HS-5 (cell line): Measurements from ENCODE around the gene ZFYVE28.
"Not testable (repeated sequence)": the region's sequence is repeated elsewhere in the genome, so short reads cannot be mapped to it uniquely, and the experiment has no call there.

Source experiments
- DNase-seq: peaks from one replicate; pipeline ENCODE4 v3.0.0-alpha.2; 2012; ENCODE audit warnings: low read depth

ZFYVE28 gene

DNA sequence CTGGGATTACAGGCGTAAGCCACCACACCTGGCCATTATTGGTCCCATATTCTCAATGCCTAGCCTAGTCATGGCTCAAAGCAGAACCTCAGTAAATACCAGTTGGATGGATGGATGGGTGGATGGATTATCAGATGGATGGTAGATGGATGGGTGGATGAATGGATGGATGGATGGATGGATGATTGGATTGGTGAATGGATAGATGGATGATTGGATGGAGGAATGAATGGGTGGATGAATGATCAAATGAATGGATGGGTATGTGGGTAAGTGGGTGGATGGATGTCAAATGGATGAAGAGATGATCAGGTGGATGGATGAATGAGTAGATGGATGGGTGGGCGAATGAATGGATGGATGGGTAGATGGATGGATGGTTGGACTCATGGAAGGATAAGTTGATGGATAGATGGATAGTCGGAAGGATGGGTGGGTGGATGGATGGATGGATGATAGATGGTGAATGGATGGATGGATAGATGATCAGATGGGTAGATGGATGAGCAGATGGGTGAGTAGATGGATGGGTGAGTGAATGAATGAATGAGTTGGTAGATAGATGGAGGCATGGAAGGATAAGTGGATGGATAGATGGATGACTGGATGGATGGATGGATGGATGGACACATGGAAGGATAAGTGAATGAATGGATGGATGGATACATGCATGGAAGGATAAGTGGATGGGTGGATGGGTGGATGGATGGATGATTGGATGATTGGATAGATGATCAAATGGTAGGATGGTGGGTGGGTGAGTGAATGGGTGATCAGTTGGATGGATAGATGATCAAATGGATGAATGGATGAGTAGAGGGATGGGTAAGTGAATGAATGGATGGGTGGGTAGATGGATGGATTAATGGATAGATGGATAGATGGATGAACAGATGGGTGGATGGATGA lies 28.5 kb upstream of the ZFYVE28 start:
- DNase-seq = no peak

- DNase-seq = no peak
These were observed 27.1 kb upstream of the ZFYVE28 start for GRCh38 chr4:2445571-2445970.

DNA sequence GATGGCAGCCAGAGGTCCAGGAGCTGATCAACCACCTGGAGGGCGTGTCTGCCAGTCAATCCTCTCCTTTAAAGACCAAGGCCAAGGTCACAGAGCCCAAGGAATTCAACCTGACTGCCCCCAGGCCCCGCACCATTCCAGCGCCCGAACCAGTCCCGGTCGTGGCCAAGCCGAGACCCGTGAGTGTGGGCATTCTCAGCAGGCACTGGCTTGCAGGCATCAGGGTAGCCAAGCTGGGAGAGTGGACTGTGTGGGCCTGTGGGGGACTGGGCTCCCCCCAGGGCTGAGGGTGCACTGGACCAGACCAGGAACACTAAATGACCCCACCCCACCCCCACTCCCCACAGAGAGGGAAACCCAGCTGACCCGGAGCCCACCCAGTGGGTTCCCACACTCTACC lies 26.7 kb upstream of the ZFYVE28 start:
- no peak for DNase-seq

GRCh38 chr4:2443956-2444740 lies 25.7 kb upstream of the ZFYVE28 start:
- DNase-seq = no peak

DNA sequence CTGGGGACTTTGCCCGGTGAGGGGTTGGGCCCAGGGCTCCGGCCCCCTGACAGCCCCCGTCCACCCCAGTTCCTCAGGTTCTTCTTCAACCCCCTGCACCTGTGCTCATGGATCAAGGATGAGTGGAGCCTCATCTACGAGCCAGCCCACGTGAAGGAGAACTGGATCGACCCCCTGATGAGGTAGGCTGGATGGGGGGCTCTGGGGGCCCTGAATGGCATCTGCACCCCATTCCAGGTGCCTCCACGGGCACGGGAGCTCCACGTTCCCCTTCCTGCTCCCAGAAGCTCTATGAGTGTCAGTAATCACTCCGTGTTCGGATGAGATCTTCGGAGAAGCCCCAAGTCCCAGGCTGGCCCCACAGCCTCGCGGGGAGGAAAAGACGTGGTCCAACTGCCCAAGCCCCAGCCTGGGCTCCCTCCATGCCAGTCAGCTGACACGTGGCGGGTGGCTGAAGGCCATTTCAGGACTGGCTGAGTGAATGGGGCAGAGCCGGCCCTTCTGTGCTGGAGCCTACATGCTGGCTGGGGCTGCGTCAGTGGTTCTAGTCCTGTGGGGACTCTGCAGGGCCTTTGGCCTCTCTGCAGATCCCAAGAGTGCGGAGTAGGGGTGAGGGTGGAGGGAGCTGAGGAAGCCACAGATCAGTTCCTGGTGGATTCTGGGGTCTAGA lies 24.8 kb upstream of the ZFYVE28 start:
- no peak for DNase-seq

DNA sequence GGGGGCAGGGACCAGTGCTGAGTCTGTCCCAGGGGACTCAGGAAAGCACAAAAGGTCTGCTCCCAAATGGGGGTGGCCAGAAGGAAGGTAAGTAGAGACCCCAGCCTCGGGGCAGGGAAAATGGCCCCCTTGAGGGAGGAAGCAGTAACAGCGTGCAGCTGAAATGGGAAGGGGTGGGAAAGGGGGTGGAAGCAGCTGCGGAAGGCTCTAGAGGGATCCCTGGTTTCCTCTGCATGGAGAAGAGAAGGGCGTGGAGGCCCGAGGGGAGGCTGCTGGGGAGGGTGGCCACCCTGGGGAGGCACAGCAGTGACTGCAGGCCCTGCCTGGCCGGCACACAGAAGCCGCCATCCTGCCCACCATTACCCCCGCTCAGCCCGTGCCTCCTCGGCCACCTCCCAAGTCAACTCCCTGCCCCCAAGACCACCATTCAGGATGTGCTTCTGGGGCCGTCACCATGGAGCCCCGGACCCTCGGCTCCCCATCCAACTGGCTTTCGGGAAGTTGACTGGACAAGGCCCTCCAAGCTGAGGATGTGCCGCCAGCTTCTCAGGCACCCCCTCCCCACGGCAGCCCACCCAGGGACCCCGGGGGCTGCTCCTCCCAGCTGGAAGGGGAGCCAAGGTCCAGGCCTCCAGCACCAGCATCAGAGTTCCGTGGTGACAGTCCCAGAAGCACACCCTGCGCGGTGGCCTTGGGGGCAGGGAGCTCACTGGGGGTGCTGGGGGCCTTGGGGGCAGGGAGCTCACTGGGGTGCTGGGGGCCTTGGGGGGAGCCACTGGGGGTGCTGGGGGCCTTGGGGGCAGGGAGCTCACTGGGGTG lies 23.9 kb upstream of the ZFYVE28 start:
- DNase-seq = no peak

GRCh38 chr4:2441393-2442174 lies 23.1 kb upstream of the ZFYVE28 start:
- DNase-seq = no peak

DNA sequence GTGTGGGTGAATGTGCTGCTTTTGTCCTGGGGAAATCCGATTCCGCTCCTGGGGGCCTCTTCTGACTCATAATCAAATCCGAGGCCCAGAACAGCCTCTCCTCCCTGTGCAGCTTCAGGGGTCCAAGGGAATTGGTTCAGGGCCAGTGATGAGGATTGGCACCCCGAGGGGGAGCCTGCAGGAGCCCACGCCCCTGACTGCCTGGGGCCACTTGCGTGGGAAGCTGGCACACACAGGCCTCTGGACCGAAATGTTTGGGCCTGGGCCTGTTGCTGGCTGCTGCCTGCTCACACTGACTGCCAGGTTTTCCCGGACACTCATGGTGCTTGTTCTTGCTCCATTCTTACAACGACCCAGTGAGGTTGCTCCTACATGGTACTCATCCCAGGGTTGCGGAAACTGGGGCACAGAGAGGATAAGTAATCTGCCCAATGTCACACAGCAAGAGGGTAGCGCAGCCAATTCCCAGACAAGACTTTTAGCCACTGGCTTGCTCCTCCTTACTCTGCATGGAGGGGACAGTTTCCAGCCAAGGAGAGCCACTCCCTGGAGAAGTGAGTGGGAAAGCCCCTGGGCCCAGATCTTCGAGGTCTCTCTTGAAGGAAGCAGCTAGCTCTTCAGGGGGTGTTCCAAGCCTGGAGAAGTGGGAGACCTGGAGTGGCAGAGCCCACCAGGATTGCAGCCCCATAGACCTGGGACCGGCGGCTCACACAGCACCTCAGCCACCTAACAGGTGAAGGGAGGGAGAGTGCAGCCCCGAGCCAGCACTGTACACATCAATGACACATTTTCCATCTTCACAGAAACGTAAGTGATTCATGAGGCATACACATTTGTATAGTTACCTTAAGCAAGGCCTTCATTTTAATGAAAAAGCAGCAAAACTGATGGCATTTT lies 20.6 kb upstream of the ZFYVE28 start:
- DNase-seq = no peak

GRCh38 chr4:2437475-2438215 lies 19.2 kb upstream of the ZFYVE28 start:
- DNase-seq = no peak

DNA sequence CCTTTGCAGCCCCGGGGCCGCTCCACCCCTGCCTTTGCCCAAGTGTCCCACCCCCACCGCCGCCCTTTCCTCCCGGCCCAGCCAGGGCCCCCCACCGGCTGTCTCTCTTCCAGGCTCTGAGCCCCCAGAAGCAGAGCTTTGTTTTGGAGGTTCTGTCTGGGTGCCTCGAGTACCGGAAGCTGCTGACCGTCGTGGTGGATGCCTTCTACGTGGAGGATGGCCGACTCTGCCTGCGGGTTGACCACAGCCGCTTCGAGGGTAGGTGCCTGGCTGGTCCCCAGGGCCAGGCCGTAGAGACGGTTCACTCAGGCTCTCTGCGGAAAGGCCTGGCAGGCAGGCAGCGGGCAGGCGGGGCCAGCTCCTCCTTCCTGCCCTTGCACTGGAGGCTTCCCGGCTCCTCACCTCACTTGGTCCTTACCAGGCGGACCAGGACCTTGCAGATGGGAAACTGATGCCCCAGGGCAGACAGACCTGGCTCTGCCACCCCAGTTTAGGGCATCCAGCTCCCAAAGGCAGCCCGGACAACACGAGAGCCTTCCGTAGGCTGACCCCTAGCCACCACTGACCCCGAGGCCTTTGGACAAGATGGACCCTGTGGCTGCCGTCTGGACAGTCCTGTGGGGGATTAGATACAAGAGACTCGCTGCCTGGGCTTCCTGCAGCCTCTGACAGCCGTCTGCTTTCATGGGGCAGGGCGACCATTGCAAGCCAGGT lies 18.5 kb upstream of the ZFYVE28 start:
- DNase-seq = no peak

DNA sequence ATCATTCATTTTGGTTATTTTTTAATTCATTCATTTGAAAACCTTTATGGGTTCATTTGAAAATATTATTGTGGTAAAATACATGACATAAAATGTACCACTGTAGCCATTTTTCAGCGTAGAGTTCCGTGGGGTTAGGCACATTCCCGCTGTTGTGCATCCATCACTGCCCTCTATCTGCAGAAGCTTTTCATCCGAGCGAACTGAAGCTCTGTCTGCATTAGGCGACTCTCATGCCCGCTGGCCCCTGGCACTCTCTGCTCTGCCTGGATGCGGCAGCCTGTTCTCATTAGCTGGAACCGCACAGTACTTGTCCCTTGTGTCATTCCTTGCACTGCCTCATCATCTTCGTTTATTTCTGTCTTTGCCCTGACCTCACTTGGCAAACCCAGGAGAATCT lies 17.9 kb upstream of the ZFYVE28 start:
- DNase-seq = no peak

DNA sequence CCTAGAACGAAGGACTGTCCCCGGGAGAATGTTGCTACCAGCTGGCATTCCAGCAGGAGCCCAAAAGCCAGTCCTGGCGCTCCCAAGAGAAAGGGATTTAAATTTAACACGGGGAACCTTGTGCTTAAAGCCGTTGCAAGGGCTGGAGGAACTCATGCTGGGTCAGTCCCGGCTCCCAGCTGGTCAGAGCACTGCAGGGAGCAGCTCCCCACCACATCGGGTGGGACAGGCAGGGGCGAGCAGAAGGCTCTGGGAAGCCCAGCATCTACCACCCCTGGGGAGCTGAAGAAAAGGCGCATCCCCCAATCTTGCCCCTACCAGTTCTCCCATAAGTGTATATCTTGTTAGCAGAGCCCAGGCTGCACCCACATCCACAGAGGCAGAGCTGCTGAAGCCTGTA lies 16.0 kb upstream of the ZFYVE28 start:
- no peak for DNase-seq

GRCh38 chr4:2433609-2434350 lies 15.3 kb upstream of the ZFYVE28 start:
- DNase-seq = no peak

GRCh38 chr4:2432991-2433530 lies 14.6 kb upstream of the ZFYVE28 start:
- DNase-seq = no peak

DNA sequence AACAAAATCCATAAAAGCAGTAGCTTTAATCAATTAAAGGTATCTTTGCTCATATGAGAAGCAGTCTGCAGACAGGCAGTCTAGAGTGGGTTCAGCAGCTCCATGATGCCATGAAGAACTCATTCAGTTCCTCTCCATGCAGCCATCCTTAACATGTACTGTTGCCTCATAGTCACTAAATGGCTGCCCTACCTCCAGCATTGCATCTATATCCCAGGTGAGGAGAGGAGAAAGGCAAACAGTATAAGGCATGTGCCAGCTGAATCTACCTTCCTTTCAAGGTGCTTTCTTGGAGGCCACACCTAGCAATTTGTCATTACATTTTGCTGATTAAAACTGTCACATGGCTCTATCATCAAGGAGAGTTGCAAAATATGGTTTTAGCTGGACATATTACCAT lies 13.6 kb upstream of the ZFYVE28 start:
- DNase-seq = no peak

GRCh38 chr4:2429945-2430757 lies 11.7 kb upstream of the ZFYVE28 start:
- DNase-seq = not testable (repeated sequence)
